Measurements from ENCODE around the gene ZBTB20. TPM values are rescaled to one million over a fixed set of nuclear protein-coding genes. Genes with fewer than 3 reads are reported as not detected.

The ZBTB20 gene
- total and polyA plus RNA-seq, 10 of the 15 experiments (the other 5 are each of a cell fraction or from before 2014, with no cell fraction given) = 0.20 to 5.5 (median 2.2) TPM

GRCh38 chr3:114668099-114668498 is 479.0 kb downstream of the ZBTB20 start:
- Histone ChIP-seq H4K20me1 (ENCODE audit: control insufficient read depth, insufficient read depth) (no peaks in the 10 kb centered on the region), H3K79me2 (ENCODE audit: control insufficient read depth, insufficient read depth, low read length) (no peaks in the 10 kb centered on the region), H3K36me3 (ENCODE audit: control insufficient read depth in 2 of 2, insufficient read depth in 2 of 2, low read length in 1 of 2) (no peaks in the 10 kb centered on the region), H3K4me1 (ENCODE audit: control insufficient read depth, insufficient read depth, low read length) (no peaks in the 10 kb centered on the region), H3K4me3 (no peak overlapping the region), H3K27me3 (replicated peaks in 1 of 2; ENCODE audit: control insufficient read depth in 2 of 2, insufficient read depth in 2 of 2, low read length in 1 of 2) (no peaks in the 10 kb centered on the region), H3K9ac (ENCODE audit: control insufficient read depth, insufficient read depth, low read length) (no peak overlapping the region), H3K4me2 (ENCODE audit: control insufficient read depth, insufficient read depth) (no peak overlapping the region), H2AFZ (ENCODE audit: control insufficient read depth, low read depth, low read length) (no peak overlapping the region), H3K9me3 (replicated peaks; ENCODE audit: control insufficient read depth, insufficient read depth, low read length) (no peaks in the 10 kb centered on the region), H3K27ac (ENCODE audit: control insufficient read depth, insufficient read depth) (no peak overlapping the region)
- SMC1A ChIA-PET (ENCODE audit: uncharacterized antibody, unreplicated experiment) = interaction anchor here (0.8 kb wide), 1 partner anchor 12 kb away, joined by 3 read pairs; no protein-coding TSS in a partner anchor
- RAD21 ChIA-PET (ENCODE audit: unreplicated experiment) = interaction anchor here (1.4 kb wide), 1 partner anchor 10 kb away, joined by 3 read pairs; no protein-coding TSS in a partner anchor
- DNase-seq (ENCODE audit: low read depth, low spot score) = no peak
- FAIRE-seq = no peak
- POLR2A ChIA-PET = no interaction called here
- no peak for TF ChIP-seq GABPA (IDR thresholded peaks at IDR 0.05; ENCODE audit: low read depth)
- no peak for TF ChIP-seq LARP7 (IDR thresholded peaks at IDR 0.05)
- TF ChIP-seq CREB1 (IDR thresholded peaks at IDR 0.05; ENCODE audit: low read depth) = 0 out of 2 replicates have a peak, but pooled peaks have one; percentile 21
- TF ChIP-seq E2F4 (IDR thresholded peaks at IDR 0.05; ENCODE audit: low read depth, low read length) = no peak
- no peak for TF ChIP-seq NKRF (conservative IDR thresholded peaks at IDR 0.05)
- ATAC-seq = peak; percentile 54
- WGBS (ENCODE audit: insufficient coverage, insufficient replicate concordance, low lambda C conversion rate, missing lambda C conversion rate) = 41% methylated on average over 2 of the region's 2 CpGs
- intact Hi-C loops (cut with micrococcal nuclease; ENCODE audit: unreplicated experiment) = no loop called here
- no TSS peak for BruUV-seq (replicated peaks)
- in situ Hi-C loops (cut with MboI) = no loop called here
- CTCF ChIA-PET = no interaction called here
